ENCODE measurements around the gene CCDC158. TPM values are rescaled to one million over a fixed set of nuclear protein-coding genes. Genes with fewer than 3 reads are reported as not detected.

Gene CCDC158
- polyA plus RNA-seq, 3 donors, result not detected

GRCh38 chr4:76334885-76335284 is 86.1 kb downstream of the CCDC158 start:
- H3K36me3 ChIP-seq (replicated peaks in 1 of 2; ENCODE audit: control insufficient read depth in 1 of 2, insufficient read depth in 2 of 2, low read length in 2 of 2), result no peaks in the 10 kb centered on the region
- H3K9ac ChIP-seq (ENCODE audit: insufficient read depth, low read length, poor library complexity, severe bottlenecking), result no peak overlapping the region
- H3K4me1 ChIP-seq (ENCODE audit: control insufficient read depth in 1 of 2, insufficient read depth in 2 of 2, low read length in 2 of 2), result no peaks in the 10 kb centered on the region
- no peaks in the 10 kb centered on the region for H3K36me3 Mint-ChIP-seq
- no peak overlapping the region for H3K27ac ChIP-seq (ENCODE audit: low read depth in 1 of 2, low read length in 2 of 2)
- H3K9me3 ChIP-seq (replicated peaks in 1 of 2; ENCODE audit: control insufficient read depth in 1 of 2, insufficient read depth in 1 of 2, low read length in 2 of 2), result no peaks in the 10 kb centered on the region
- TF ChIP-seq CTCF (IDR thresholded peaks at IDR 0.05), result no peak
- no peaks in the 10 kb centered on the region for H3K9me3 Mint-ChIP-seq
- DNase-seq, result no peak
- WGBS (ENCODE audit: insufficient coverage), result no CpG with 5 or more reads among the region's 3 CpGs
- H2AFZ ChIP-seq (ENCODE audit: insufficient read depth, low read depth, low read length, poor library complexity, severe bottlenecking), result no peak overlapping the region
- H3K27me3 ChIP-seq (ENCODE audit: control insufficient read depth in 2 of 2, insufficient read depth in 2 of 2, low read length in 2 of 2), result no peaks in the 10 kb centered on the region
- no peaks in the 10 kb centered on the region for H3K4me1 Mint-ChIP-seq
- intact Hi-C loops (cut with micrococcal nuclease), result no loop called here
- H3K27ac Mint-ChIP-seq, result no peak overlapping the region
- H4K20me1 ChIP-seq (ENCODE audit: insufficient read depth, low read length), result no peaks in the 10 kb centered on the region
- H3K4me2 ChIP-seq (replicated peaks; ENCODE audit: extremely low read depth, low read length, poor library complexity, severe bottlenecking), result no peak overlapping the region
- peaks cover 0 to 4% (median 4%) of the 10 kb centered on the region in 3 donors for H3K27me3 Mint-ChIP-seq (ENCODE audit: low read depth in 3 of 3)
- H3K4me3 ChIP-seq (replicated peaks in 1 of 3; ENCODE audit: low read depth in 2 of 3, low read length in 3 of 3), result no peak overlapping the region
- H3K4me3 Mint-ChIP-seq, result no peak overlapping the region
- no peaks in the 10 kb centered on the region for H3K79me2 ChIP-seq (ENCODE audit: insufficient read depth, low read length)

- no peak for DNase-seq
- Histone ChIP-seq H3K36me3 (replicated peaks in 1 of 2; ENCODE audit: control insufficient read depth in 1 of 2, insufficient read depth in 2 of 2, low read length in 2 of 2) (no peaks in the 10 kb centered on the region), H3K9ac (ENCODE audit: insufficient read depth, low read length, poor library complexity, severe bottlenecking) (no peak overlapping the region), H3K27me3 (ENCODE audit: control insufficient read depth in 2 of 2, insufficient read depth in 2 of 2, low read length in 2 of 2) (no peaks in the 10 kb centered on the region), H3K79me2 (ENCODE audit: insufficient read depth, low read length) (no peaks in the 10 kb centered on the region), H2AFZ (ENCODE audit: insufficient read depth, low read depth, low read length, poor library complexity, severe bottlenecking) (no peak overlapping the region), H3K27ac (ENCODE audit: low read depth in 1 of 2, low read length in 2 of 2) (no peak overlapping the region), H3K4me3 (replicated peaks in 1 of 3; ENCODE audit: low read depth in 2 of 3, low read length in 3 of 3) (no peak overlapping the region), H4K20me1 (ENCODE audit: insufficient read depth, low read length) (no peaks in the 10 kb centered on the region), H3K9me3 (replicated peaks in 1 of 2; ENCODE audit: control insufficient read depth in 1 of 2, insufficient read depth in 1 of 2, low read length in 2 of 2) (peaks cover 14 to 22% of the 10 kb centered on the region in 2 donors), H3K4me1 (ENCODE audit: control insufficient read depth in 1 of 2, insufficient read depth in 2 of 2, low read length in 2 of 2) (no peaks in the 10 kb centered on the region), H3K4me2 (replicated peaks; ENCODE audit: extremely low read depth, low read length, poor library complexity, severe bottlenecking) (no peak overlapping the region)
- no peaks in the 10 kb centered on the region for H3K27me3 Mint-ChIP-seq (ENCODE audit: low read depth in 3 of 3)
- H3K4me1 Mint-ChIP-seq, result no peaks in the 10 kb centered on the region
- intact Hi-C loops (cut with micrococcal nuclease), result no loop called here
- TF ChIP-seq CTCF (IDR thresholded peaks at IDR 0.05), result no peak
- no peaks in the 10 kb centered on the region for H3K36me3 Mint-ChIP-seq
- H3K9me3 Mint-ChIP-seq, result peaks cover 13 to 34% (median 26%) of the 10 kb centered on the region in 7 donors
- no peak overlapping the region for H3K27ac Mint-ChIP-seq
- no peak overlapping the region for H3K4me3 Mint-ChIP-seq
Measured at GRCh38 chr4:76326515-76326914, 94.4 kb downstream of the CCDC158 start.
